Activated T-cell treated with anti-CD3 and anti-CD28 coated beads, Interleukin-2, amount 50 U/mL, for 1 hour (primary cell): ENCODE measurements around the gene RBFOX2.

ENCODE experiments used
- DNase-seq: peaks from one replicate; pipeline ENCODE4 v3.0.0-alpha.2; 2020

RBFOX2 gene

DNA sequence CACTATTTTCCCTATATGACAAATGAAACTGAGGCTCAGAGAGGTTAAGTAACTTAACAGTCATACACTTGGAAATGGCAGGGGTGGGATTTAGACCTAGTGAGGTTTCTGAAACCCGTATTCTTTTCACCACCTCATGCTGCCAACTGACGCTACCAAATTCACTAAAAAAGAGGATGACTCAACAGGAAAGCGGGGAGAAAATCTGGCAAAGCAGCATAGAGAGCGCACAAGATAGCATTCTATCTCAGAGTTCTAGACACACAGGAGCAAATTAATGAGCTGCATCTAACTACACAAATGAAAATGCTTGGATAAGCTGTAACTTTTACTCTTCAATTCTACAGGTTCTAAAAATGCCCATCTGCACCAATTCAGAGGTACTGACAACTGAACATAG, 136.4 kb downstream of the RBFOX2 start:
- no peak for DNase-seq

DNA sequence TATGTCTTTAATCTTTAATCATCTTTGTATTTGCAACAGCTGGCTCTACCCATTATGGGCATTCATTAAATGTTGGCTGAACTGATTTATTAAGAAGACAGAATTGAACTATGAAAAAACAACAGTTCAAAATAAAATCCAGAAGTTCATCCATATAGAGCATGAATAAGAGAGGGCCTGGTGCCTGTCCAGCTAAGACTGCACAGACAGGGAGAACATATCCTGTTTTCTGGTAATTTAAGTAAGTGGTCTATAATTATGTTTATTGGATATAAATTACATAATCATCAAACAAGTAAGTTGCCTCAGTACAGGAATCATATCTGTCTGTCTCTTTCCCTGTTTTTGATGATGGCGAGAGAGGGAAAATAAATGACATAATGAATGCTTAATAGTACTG, 137.2 kb downstream of the RBFOX2 start:
- DNase-seq = no peak

- no peak for DNase-seq
These were observed 139.6 kb downstream of the RBFOX2 start for GRCh38 chr22:35889071-35889470.

DNA sequence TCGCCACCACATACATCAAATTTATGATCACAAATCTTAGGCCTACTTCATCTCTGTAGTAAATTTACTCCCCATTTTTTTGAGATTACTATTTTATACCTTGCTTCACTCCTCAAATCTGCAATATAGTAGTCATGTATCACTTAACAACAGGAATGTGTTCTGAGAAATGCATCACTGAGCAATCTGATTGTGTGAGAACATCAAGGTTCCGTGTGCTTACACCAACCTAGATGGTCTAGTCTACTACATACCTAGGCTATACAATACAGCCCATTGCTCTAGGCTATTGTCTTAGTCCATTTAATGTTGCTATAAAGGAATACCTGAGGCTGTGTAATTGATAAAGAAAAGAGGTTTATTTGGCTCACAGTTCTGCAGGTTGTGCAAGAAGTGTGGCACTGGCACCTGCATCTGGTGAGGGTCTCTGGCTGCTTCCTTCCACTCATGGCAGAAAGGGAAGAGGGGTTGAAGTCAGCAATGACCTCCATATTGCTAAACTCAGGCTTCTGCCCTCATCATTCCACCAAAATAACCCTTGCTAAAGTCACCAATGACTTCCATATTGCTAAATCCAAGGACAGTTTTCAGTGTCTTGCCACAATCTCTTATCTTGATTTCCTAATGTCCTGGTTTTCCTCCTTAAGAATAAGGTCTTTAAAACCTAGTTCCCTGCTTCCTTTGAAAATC, 140.3 kb downstream of the RBFOX2 start:
- no peak for DNase-seq

DNA sequence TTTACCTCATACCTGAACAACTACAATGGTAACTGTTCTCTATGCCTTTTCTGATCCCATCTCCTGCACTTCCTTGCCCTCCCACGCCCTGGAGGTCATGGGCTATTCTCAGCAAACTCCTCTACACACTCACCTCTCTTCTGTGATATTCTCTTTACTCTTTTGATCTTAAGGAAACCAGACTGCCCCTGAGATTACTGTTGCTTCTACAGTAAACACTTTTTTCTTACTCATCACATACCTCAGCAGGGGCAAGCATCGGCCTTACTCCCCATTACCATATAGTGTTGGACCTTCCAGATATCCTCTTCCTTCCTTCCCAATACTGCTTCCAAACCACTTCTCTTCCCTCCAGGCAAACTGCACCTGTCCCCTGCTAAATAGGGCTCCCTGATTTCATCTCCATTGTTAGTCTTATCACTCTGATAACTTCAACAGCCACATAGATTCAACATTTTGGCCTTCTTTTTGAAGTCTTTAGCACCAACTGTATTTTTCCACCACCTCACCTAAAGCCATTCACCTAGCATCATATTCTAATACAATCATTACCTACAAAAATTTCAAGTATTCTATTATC, 141.2 kb downstream of the RBFOX2 start:
- DNase-seq = no peak

GRCh38 chr22:35886309-35886708, 142.3 kb downstream of the RBFOX2 start:
- DNase-seq = no peak

DNA sequence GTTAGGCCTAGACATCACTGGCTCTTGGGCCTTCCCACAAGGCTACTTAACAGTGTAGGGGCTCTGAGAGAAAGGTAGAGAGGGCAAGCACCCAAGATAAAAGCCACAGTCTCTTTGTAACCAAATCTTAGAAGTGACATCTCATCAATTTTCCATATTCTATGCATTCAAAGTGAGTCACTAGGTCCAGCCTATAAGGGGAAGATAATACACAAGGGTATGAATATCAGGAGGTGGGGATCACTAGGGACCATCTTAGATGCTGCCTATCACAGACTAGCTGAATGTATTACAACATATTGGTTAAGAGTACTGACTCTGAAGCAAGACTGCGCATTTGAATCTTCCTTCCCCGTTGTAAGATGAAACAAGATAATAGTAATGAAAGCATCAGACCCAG, 144.1 kb downstream of the RBFOX2 start:
- no peak for DNase-seq

DNA sequence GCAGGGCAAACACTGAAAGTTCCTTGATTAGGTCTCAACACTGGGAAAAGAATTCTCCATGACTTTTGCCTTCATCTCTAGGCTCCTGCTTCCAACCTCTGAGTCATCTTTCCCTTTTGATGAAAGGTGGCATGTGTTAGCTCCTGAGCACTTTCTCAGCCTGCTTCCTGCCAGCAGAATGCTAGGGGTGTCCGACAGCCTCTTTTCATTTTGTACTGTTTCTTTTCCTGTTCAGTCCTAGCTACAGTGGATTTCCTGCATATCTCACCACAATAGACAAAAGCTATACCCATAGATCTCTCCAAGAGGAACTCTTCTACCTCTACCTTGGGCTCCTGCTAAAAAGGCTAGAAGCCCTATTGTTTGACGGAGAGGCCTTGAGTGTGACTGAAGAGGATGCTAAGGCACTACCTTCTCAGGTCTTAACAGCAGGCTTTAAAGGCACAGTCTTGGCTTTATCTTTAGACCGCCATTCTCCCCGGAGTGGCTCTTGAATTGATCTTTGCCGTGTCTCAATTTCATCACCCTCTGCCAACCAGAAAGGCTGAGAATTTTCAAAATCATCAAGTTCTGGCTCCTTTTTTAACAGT, 145.5 kb downstream of the RBFOX2 start:
- no peak for DNase-seq

- DNase-seq = no peak
These were observed 146.2 kb downstream of the RBFOX2 start for GRCh38 chr22:35882211-35883030.

DNA sequence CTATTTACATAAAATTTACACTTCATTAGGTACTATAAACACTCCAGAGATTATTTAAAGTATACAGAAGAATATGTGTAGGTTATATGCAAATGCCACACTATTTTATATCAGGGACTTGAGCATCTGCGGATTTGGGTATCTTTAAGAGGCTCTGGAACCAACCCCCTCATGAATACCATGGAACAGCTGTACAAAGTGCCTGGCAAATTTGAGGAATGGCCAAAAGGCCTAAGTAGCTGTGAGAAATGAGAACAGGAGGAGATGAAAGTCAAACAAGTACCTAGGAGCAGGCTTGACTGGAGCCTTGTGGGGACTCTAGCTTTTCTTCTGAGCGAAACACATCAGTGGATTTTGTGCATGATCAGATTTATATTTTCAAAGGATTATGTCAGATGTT, 149.3 kb downstream of the RBFOX2 start:
- DNase-seq = no peak

GRCh38 chr22:35873426-35873825, 155.2 kb downstream of the RBFOX2 start:
- no peak for DNase-seq

GRCh38 chr22:35872451-35872850, 156.2 kb downstream of the RBFOX2 start:
- DNase-seq = no peak

- no peak for DNase-seq
These were observed 157.9 kb downstream of the RBFOX2 start for GRCh38 chr22:35870517-35871293.

GRCh38 chr22:35868938-35869337, 159.7 kb downstream of the RBFOX2 start:
- DNase-seq = no peak

DNA sequence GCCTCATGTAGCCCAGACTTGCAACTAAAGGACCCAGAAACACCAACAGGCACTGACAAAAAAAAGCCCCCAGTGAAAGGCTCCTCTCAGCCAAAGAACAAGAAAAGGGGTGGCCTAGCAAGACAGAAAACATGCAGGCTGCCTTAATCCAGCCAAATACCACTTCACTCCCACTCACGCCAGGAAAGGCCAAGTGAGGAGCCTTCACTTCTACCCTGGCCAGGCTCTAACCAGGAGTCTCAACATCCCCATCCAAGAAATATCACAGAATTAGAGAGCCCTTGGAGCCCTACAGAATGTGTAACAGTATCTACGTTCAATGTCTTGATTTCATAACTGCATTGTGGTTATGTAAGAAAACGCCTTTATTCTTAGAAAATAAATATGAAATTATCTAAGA, 162.0 kb downstream of the RBFOX2 start:
- DNase-seq = no peak

DNA sequence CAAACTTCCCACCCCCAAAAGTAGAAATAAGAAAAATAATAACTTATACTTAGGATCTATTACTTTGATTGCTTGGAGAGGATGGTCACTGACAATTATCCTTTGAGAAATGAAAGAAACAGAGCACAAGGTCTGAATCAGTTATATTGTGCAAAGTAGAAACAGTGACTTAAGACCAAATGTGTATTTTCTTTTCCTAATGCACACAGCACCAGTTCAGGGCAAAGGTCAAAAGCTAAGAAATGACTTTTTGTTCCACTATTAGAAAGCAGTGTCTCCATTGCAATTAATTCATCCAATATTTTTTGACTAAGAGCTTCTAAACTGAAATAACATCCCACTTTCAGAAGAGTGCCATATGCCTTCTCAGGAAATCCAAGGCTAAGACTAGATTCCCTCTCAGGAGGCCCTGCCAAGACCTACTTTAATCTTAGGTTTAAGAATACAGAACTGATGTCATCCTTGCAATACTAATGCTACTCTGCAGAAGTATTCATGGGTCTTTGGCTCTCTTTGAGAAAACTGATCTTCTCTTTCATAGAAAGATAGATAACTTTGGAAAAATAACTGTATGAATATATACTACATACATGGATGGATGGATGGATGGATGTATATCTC, 164.0 kb downstream of the RBFOX2 start:
- no peak for DNase-seq

- DNase-seq = no peak
These were observed 165.2 kb downstream of the RBFOX2 start for GRCh38 chr22:35863432-35863831.

DNA sequence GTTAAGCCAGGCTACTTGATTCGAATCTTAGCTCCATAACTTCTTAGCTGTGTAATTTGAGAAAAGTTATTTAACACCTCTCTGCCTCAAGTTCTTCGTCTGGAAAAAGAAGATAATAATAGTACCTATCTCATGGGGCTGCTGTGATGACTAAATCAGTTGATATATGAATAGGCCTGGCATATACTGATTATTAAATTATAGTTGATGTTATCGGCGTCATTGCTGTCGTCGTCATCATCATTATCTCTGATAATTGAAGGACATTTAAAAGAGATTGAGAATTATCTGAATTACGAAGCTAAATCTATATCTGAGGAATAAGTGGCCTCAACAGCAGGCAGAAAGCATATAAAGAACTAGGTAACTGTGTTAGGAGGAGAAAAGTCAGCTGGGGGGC, 165.9 kb downstream of the RBFOX2 start:
- no peak for DNase-seq

DNA sequence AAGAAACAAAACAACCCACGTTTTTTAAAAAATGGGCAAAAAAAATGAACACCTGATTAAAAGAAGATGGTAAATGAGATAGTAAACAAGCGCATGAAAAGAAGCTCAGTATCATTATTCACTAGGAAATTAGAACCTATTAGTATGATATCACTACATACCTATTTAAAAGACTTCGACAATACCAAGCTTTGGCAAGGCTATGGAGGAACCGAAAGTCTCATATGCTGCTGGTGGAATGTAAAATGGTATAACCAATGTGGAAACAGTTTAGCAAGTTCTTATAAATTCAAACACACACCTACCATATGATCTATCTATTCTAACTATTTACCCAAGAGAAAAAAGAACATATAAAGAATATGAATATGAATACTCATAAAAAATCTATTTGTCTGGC, 167.2 kb downstream of the RBFOX2 start:
- no peak for DNase-seq

- DNase-seq = no peak
These were observed 167.8 kb downstream of the RBFOX2 start for GRCh38 chr22:35860837-35861236.

GRCh38 chr22:35860087-35860733, 168.4 kb downstream of the RBFOX2 start:
- no peak for DNase-seq

DNA sequence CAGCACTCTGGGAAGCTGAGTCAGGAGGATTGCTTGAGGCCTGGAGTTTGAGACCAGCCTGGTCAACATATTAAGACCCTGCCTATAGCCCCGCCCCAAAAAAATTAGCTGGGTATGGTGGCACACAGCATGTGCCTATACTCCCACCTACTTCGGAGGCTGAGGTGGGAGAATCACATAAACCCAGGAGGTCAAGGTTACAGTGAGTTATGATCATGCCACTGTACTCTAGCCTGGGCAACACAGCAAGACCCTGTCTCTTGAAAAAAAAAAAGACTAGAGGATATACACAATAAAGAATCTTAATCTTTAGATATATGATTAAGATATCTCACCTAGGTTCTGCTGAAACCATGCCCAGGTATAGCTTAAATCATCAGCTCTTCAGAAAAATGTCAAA, 174.3 kb downstream of the RBFOX2 start:
- DNase-seq = no peak
